Gastrocnemius medialis (tissue), 4 donors: Measurements from ENCODE around the gene WDFY3.

ENCODE experiments used
- CTCF ChIP-seq, 5 experiments: fragments of 450-650 bp in 3 of 5; fragments of 200-600 bp in 2 of 5; sonication (generic) in 2 of 5; IDR thresholded peaks in 4 of 5; conservative IDR thresholded peaks in 1 of 5; 1 replicate in 4 of 5; 2 replicates in 1 of 5; pipeline ENCODE4 v1.5.1; 2016 to 2019; ENCODE audit warnings: antibody characterized with exemption in 5 of 5, mild to moderate bottlenecking in 3 of 5, moderate library complexity in 3 of 5
- POLR2A ChIP-seq, 2 donors: fragments of 450-650 bp; IDR thresholded peaks; one replicate each; pipeline ENCODE4 v1.6.1; 2017; ENCODE audit warnings: antibody characterized with exemption in 2 of 2, mild to moderate bottlenecking in 2 of 2, moderate library complexity in 2 of 2

GRCh38 chr4:84767168-84767567, 199.3 kb downstream of the WDFY3 start:
- TF ChIP-seq CTCF (IDR thresholded peaks at IDR 0.05 in 4 of 5, conservative IDR thresholded peaks at IDR 0.05 in 1 of 5) (no peak), POLR2A (IDR thresholded peaks at IDR 0.05) (no peak)
